GM06990 (cell line): ENCODE results near the gene GCK.

Source experiments
- DNase-seq: peaks from one replicate; pipeline ENCODE4 v3.0.0-alpha.2; 2011; ENCODE audit not compliant: insufficient read length; ENCODE audit errors: extremely low read depth
- H3K27me3 ChIP-seq: replicated peaks from 2 replicates; pipeline ENCODE4 v1.6.0; 2011; ENCODE audit warnings: low read length; ENCODE audit not compliant: control insufficient read depth, insufficient read depth
- H3K36me3 ChIP-seq: 2 replicates; pipeline ENCODE4 v1.5.1; 2011; ENCODE audit warnings: low read length; ENCODE audit not compliant: control insufficient read depth, insufficient read depth
- H3K4me3 ChIP-seq: replicated peaks from 2 replicates; pipeline ENCODE4 v1.5.1; 2011; ENCODE audit warnings: low read depth, mild to moderate bottlenecking, control low read depth, low read length
- TF ChIP-seq, protein P1 (sequence below): IDR thresholded peaks from 2 replicates; pipeline ENCODE4 v1.5.1; 2011; ENCODE audit warnings: low read length, control low read depth, mild to moderate bottlenecking, inconsistent platforms; ENCODE audit not compliant: insufficient read depth, poor library complexity, severe bottlenecking

GCK gene

DNA sequence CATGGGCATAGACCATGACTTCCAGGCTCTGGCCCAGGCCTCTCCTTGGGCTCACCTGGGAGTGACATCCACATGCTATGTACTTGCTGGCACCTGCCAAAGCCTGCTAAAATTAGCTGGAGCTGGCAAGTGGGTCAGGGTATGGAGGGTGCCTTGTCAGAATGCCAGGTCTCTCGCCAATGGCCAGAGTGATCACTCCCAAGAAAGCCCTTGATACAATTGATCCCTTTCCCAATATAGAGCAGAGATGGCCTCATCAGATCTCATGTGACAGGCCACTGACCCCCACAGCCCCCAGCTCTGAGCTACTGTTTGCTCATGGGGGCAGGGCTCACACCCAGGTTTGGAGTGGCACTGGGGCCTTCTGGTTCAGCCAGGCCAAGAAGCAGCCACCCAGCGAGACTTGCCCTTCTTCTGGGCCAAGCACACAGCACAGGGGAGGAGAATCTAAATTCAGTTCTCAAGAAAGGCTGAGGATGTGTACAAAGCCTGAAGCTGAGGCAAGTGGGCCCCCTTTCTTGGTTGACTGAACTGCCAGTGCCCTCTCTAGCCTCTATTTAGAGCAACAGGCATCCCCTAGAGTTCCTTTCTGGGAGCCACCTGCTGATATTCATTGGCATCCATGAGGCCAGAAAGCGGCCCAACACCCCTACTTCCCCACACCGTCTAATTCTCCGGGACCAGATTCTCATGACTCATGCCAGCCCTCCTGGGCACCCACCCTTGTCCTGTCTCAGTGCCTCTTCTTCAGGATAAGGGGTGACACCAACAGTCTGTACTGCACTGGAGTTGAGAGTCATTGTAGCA is 29.2 kb downstream of the GCK start:
- Histone ChIP-seq H3K4me3 (no peak overlapping the region), H3K27me3 (no peaks in the 10 kb centered on the region), H3K36me3 (no peaks in the 10 kb centered on the region)
- TF ChIP-seq, protein P1, sequence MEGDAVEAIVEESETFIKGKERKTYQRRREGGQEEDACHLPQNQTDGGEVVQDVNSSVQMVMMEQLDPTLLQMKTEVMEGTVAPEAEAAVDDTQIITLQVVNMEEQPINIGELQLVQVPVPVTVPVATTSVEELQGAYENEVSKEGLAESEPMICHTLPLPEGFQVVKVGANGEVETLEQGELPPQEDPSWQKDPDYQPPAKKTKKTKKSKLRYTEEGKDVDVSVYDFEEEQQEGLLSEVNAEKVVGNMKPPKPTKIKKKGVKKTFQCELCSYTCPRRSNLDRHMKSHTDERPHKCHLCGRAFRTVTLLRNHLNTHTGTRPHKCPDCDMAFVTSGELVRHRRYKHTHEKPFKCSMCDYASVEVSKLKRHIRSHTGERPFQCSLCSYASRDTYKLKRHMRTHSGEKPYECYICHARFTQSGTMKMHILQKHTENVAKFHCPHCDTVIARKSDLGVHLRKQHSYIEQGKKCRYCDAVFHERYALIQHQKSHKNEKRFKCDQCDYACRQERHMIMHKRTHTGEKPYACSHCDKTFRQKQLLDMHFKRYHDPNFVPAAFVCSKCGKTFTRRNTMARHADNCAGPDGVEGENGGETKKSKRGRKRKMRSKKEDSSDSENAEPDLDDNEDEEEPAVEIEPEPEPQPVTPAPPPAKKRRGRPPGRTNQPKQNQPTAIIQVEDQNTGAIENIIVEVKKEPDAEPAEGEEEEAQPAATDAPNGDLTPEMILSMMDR, result no peak
- DNase-seq, result no peak

DNA sequence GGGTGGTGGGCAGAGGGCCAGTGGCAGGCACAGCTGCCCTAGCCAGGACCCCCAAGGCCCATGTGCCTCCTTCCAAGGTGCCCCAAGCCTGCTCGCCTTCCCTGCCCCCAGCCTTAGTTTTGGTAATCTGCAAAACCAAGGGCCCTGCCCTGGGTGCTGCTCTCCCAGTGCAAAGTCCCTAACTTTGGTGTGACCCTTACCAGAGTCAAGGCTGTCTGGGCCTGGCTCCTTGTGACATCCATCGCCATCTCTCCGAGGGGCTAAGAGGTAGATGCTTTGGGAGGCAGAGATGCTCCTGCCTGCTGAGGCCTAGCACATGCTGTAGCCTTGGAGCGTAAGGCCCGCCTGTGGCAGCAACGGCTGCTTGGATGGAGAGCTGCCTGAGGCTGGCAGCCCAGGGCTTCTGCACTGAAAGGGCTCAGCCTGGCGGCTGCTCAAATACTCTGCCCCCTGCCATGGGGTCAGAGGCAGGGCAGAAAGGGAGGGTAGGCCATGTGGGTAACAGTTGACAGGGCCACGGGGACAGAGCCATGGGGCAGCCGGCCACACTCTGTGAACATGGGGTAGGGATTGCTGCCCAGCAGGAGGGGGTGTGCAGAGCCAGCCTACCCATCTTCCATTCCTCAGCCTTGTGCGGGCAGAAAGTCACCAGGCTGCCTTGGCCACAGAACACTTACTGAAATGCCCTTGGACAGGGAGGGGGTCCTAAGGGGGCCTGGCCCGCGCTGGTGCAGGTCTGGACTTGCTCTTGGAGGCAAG is 30.2 kb downstream of the GCK start:
- TF ChIP-seq, protein P1, result no peak
- Histone ChIP-seq H3K36me3 (no peaks in the 10 kb centered on the region), H3K27me3 (no peaks in the 10 kb centered on the region), H3K4me3 (no peak overlapping the region)
- DNase-seq, result no peak

DNA sequence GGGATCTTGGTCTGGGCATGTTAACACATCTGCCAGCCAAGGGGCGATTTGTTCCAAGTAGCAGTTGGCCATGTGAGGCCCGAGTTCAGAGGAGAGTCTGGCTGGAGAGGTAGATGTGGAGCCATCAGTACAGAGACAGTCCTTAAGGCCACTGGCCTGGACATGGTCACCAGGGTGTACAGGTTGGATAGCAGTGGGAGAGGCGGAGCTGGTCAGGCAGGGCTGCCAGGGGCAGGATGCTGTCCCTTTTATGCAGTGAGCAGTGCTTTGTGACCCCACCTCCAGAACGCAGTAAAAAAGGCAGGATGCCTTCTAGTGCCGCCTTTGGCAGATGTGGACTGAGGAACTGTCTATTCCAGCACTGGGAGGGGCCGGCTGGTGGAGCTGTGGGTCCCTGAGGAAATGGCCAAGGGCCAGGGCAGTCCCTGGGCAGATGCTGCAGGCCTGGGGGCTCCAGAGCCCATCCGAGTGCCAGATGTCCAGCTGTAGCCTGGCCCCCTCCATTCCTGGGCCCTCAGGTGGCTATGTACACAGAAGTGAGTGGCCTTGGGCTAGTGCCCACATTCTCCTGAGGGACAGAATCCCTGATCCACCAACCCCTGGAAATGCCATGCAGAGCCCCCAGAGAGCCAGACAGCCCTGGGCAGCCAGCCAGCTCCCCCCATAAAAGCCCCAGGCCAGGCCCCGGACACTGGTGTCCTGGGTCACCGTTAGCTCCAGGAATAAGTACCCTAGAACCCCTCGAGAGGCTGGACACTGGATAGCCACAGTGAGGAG is 31.0 kb downstream of the GCK start:
- no peak for DNase-seq
- TF ChIP-seq, protein P1, result no peak
- no peaks in the 10 kb centered on the region for H3K27me3 ChIP-seq
- H3K36me3 ChIP-seq, result no peaks in the 10 kb centered on the region
- H3K4me3 ChIP-seq, result no peak overlapping the region

DNA sequence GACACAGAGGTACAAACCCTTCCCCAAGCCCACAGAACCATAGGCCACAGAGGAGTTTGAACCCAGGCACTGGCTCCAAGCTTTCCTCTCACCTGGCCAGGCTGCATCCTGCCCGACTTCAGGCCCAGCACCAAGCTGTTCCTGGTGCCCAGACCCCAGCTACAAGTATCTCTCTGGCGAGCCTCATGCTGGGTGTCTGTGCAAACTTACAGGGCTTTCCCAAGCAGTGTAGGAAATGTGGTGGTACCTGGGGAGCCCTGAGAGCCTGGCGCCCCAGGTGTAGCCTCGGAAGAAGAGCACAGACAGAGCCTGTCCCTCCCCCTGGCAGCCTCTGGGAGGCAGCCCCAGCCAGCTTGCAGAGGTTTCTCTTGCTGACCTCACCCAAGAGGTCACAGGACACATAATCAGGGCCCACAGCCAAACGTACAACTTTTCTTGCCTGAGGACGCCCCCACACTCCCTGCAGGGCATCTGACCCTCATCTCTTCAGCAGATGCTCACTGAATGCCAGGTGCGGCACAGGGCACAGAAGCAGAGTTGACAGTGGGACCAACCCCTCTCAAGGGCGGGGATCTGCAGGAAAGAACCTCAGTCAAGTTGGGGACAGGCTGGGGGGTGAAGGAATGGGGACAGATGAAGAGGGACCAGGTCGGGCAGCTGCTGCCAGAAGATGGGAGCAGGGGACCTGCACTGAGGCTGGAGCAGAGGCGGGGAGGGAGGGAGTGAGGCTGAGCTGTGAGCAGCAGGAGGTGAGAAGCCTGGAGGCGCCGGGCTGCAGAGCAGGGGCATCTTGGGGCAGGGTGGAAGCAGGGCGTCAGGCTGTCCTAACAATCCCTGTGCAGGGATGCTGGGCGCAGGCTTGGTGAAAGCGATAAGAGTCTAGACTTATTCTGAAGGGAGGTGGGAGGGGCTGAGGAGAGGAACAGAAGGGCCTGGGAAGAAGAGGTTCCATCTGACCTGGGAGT is 31.8 kb downstream of the GCK start:
- Histone ChIP-seq H3K36me3 (no peaks in the 10 kb centered on the region), H3K27me3 (no peaks in the 10 kb centered on the region), H3K4me3 (no peak overlapping the region)
- no peak for DNase-seq
- TF ChIP-seq, protein P1, result no peak

DNA sequence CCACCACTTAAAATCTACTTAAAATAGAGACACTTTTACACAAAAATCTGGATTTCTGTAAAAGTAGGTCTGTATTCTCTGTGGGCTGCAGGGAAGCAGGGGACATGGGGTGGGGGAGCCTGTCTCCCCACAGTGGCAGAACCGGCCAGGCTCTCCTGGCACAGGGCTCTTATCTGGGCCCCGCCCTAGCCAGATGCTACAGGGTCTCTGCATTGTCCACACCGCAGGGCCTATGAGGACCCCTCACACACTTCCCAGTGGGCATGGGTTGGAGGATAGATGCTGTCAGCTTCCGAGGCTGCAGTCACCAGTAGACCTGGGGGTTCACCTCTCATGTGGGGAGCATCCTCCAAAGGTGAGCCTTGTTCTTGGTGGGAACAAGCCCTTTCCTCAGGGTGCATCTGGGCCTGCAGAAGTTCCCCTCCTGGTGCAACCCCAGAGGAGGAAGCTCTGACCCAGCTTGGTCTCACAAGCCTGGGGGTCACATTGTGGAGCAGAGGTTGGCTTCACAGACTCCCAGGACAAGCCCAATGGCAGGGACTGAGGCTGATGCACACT is 32.7 kb downstream of the GCK start:
- Histone ChIP-seq H3K36me3 (no peaks in the 10 kb centered on the region), H3K4me3 (no peak overlapping the region), H3K27me3 (no peaks in the 10 kb centered on the region)
- DNase-seq, result no peak
- TF ChIP-seq, protein P1, result no peak
